GM12801 (cell line): ENCODE results near the gene DOCK2.

ENCODE experiments used
- TF ChIP-seq, protein P1 (sequence below): IDR thresholded peaks from one replicate; pipeline ENCODE4 v1.5.1; 2011; ENCODE audit warnings: control low read depth; ENCODE audit not compliant: insufficient read length; ENCODE audit errors: extremely low read depth

Gene DOCK2

DNA sequence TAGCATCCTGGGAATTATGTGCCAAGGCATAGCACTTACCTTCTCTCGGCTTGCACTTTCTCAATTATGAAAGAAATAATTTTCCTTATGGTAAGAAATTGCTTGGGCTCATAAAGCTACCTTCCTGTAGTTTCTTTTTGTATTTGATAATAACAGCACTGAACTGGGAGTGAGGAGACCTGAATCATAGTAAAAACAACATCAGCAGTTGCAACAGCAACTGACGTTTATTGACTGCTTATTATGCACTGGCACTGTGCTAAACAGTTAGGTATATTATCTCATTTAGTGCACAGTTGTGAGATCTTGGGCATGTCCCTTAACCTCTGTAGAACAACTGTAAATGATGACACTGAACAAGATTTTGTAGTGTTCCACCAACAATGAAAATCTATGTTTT lies 135.2 kb downstream of the DOCK2 start:
- TF ChIP-seq, protein P1, sequence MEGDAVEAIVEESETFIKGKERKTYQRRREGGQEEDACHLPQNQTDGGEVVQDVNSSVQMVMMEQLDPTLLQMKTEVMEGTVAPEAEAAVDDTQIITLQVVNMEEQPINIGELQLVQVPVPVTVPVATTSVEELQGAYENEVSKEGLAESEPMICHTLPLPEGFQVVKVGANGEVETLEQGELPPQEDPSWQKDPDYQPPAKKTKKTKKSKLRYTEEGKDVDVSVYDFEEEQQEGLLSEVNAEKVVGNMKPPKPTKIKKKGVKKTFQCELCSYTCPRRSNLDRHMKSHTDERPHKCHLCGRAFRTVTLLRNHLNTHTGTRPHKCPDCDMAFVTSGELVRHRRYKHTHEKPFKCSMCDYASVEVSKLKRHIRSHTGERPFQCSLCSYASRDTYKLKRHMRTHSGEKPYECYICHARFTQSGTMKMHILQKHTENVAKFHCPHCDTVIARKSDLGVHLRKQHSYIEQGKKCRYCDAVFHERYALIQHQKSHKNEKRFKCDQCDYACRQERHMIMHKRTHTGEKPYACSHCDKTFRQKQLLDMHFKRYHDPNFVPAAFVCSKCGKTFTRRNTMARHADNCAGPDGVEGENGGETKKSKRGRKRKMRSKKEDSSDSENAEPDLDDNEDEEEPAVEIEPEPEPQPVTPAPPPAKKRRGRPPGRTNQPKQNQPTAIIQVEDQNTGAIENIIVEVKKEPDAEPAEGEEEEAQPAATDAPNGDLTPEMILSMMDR: no peak

DNA sequence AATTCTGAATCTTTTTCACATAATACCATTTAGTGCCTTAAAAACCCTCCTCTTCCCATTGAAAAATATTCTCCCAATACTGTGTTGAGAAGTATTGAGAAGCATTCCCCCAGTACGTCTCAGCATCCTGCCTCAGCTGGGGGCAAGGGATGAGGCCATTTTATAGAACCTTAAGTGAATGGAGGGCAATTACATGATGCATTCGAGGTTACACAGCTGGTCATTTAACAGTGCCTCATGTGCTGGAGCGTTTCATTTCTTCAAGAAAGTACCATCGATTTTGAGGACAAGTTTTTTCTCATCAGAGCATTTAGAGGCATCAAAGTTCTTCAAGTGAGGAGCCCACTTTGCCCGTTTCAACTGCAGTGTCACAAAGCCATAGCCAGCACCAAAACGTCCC lies 135.6 kb downstream of the DOCK2 start:
- TF ChIP-seq, protein P1: no peak

DNA sequence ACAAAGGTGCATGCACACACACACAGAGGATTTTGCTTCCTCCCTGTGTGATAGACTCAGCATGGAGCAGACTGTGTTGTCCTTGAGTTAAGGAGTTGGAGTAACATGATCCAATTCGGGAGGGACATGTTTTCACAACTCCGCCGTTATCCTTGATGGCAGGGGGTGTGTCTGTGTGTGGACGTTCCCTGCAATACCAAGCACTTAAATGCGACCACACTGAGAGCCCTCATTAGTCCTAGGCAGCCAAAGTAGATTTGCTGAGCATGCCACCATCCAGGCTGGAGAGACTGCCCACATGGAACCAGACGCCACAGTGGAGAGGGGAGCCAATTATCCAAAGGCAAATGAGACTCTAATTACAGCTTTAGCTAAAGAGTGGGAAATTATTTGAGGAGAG lies 140.1 kb downstream of the DOCK2 start:
- TF ChIP-seq, protein P1: no peak

DNA sequence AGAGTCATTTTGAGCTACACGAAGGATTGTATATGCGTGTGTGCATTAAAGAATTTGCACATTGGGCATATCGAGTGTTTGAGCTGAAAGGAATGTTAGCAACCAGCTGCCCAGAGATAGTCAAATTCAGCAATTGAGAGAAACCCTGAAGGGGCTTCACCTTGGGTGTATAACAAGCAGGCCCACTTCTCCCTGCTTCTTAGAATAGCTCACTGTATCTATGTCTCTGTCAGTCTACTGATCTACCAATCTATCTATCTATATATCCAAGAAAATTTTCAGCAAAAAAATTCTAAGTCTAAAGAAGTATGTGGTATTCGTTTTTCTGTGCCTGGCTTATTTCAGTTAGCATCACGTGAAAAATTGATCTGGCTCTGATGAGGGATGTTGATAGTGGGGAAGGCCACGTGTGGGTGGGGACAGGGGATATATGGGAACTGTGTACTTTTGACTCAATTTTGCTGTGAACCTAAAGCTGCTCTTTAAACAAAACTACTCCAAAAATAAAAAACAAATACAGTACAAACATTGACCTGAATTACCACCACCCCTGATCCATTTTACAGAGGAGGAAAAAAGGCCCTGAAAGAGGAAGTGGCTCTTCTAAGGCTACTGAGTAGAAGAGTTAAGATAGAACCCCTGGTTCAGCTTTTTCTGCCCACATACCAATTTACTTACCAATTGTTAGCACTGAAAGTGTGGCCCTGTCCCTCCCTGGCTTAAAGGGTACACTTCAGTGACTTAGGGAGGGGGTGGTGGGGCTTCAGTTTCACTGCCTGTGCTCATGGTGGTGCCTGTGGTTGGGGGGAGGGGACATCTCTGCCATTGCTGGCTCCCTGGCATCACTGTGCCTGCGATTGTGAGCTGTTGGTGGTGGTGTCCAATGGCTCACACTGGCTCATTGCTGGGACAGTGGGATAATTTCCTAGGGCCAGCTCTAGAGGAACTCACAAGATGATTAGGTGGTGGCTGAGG lies 141.8 kb downstream of the DOCK2 start:
- TF ChIP-seq, protein P1: no peak

DNA sequence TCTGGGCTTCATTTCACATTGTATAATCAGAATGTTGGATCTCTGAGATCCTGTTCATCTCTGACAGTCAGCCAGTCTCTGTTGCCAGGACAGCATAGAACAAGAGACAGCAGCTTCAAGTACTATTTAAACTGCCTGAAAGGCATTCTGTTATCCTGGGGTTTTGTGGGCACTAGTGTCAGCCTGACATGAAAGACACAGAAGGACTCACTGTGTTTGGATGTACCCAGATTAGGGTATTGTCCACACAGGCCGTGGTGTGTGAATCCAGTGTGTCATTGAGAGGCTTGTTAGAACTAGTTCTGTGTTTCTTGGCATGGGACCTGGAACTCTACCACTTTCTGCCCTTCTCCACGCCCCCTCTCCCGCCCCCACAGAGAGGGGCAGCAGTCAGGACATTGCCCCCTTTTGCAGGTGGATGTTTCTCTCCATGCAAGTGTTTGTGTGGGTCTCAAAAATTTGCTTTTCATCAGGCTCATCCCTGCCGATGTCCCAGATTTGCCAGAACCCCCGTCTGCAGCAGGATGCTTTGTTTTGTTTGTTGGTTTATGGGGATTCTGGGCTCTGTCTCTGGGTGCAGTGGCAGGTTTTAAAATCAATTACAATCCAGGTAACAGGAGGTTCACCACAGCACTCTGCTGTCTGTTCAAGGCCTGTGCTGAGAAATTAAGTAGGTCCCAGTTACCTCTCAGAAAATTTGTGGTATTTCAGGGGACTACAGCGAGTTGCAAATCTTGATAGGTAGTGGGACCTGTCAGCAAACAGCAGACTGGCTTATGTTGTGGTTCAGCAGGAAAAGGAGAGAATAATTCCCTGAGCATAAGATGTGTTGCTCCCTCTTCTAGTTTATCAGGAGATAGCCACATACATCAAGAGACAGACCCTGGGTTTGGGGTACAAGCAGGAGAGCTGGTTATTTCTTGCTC lies 144.6 kb downstream of the DOCK2 start:
- TF ChIP-seq, protein P1: no peak

DNA sequence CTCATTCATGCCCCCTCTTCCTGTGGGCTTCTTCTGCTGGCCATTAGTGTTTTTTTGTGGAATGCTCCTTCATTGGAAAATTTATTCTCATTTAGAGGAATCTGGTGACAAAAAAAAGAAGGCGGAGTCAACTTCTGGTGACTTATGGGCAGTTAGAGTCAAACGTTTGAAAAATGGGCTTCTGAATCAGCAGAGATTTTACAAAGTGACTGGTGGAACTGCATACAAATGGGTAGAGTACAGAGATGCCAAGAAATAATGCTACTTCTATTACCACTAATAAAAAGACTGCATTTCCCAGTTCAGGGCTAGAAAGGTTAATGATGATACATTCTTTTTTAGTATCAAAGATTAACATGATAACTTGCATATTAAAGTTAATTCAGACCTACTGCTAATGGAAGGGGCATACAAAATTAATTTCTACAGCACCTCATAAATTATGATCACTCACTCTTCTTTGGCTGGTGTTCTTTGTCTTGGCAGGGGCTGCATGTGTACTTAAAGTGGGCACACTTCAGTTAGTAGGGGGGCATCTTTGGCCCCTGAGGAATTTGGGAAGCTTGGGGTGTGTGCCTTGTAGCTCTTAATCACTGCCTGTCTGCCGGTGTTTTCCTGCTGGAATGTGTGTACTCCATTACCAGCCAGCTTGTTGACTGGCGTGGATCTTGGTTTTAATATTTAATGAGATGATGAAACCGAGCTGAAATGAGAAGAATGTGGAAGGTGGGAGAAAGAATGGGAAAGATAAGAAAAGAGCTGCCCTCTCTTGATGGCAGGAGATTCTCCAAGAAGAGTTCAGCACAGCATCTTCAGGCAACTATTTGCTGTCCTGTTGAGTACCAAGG lies 148.9 kb downstream of the DOCK2 start:
- TF ChIP-seq, protein P1: no peak
